ENCODE data around the gene PPP4R3B. TPM values are rescaled to one million over a fixed set of nuclear protein-coding genes. Genes with fewer than 3 reads are reported as not detected.

Gene PPP4R3B
- total RNA-seq, 2 donors from 2014 or later = 50.8 to 52.0 TPM

- peaks cover 3% of the 10 kb centered on the region for H3K36me3 Mint-ChIP-seq (ENCODE audit: low read depth)
- 92 to 100% methylated on average over 1 to 7 of the region's 7 CpGs for WGBS, 2 experiments (ENCODE audit: insufficient coverage in 1 of 2, insufficient read length in 1 of 2)
- H3K4me1 ChIP-seq (ENCODE audit: control insufficient read depth, insufficient read depth, low read length) = peaks cover 23% of the 10 kb centered on the region
Measured at GRCh38 chr2:55621802-55622201, 4.4 kb upstream of the PPP4R3B start.

GRCh38 chr2:55620123-55620779 is 2.8 kb upstream of the PPP4R3B start:
- Histone ChIP-seq H3K9ac (ENCODE audit: extremely low read depth, low read length, poor library complexity, severe bottlenecking) (no peak overlapping the region), H3K36me3 (ENCODE audit: control insufficient read depth, insufficient read depth, low read length) (peaks cover 1% of the 10 kb centered on the region), H3K9me3 (ENCODE audit: control insufficient read depth, low read length) (no peaks in the 10 kb centered on the region), H3K27ac (ENCODE audit: low read depth, low read length) (no peak overlapping the region), H3K27me3 (ENCODE audit: control insufficient read depth, insufficient read depth, low read length, poor library complexity, severe bottlenecking) (no peaks in the 10 kb centered on the region), H3K4me1 (ENCODE audit: control insufficient read depth, insufficient read depth, low read length) (peaks cover 14% of the 10 kb centered on the region), H3K4me3 (ENCODE audit: low read length) (no peak overlapping the region)
- Mint-ChIP-seq H3K36me3 (ENCODE audit: low read depth) (peaks cover under 1% of the 10 kb centered on the region), H3K4me1 (peaks cover 40% of the 10 kb centered on the region), H3K27me3 (ENCODE audit: insufficient read depth) (no peaks in the 10 kb centered on the region), H3K4me3 (no peak overlapping the region), H3K27ac (no peak overlapping the region), H3K9me3 (no peaks in the 10 kb centered on the region)
- TF ChIP-seq, protein P1, sequence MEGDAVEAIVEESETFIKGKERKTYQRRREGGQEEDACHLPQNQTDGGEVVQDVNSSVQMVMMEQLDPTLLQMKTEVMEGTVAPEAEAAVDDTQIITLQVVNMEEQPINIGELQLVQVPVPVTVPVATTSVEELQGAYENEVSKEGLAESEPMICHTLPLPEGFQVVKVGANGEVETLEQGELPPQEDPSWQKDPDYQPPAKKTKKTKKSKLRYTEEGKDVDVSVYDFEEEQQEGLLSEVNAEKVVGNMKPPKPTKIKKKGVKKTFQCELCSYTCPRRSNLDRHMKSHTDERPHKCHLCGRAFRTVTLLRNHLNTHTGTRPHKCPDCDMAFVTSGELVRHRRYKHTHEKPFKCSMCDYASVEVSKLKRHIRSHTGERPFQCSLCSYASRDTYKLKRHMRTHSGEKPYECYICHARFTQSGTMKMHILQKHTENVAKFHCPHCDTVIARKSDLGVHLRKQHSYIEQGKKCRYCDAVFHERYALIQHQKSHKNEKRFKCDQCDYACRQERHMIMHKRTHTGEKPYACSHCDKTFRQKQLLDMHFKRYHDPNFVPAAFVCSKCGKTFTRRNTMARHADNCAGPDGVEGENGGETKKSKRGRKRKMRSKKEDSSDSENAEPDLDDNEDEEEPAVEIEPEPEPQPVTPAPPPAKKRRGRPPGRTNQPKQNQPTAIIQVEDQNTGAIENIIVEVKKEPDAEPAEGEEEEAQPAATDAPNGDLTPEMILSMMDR (conservative IDR thresholded peaks at IDR 0.05) = peak; percentile 67
- 81% methylated on average over 3 of the region's 3 CpGs; no CpG with 5 or more reads in 1 of the 2 experiments for WGBS, 2 experiments (ENCODE audit: insufficient coverage in 1 of 2, insufficient read length in 1 of 2)
- DNase-seq = peak; percentile 68

More at GRCh38 chr2:55621802-55622201, 4.4 kb upstream of the PPP4R3B start:
- Histone ChIP-seq H3K27ac (ENCODE audit: low read depth, low read length) (no peak overlapping the region), H3K9me3 (ENCODE audit: control insufficient read depth, low read length) (no peaks in the 10 kb centered on the region), H3K36me3 (ENCODE audit: control insufficient read depth, insufficient read depth, low read length) (no peaks in the 10 kb centered on the region), H3K4me3 (ENCODE audit: low read length) (peak overlapping the region; percentile 42), H3K27me3 (ENCODE audit: control insufficient read depth, insufficient read depth, low read length, poor library complexity, severe bottlenecking) (no peaks in the 10 kb centered on the region), H3K9ac (ENCODE audit: extremely low read depth, low read length, poor library complexity, severe bottlenecking) (no peak overlapping the region)
- TF ChIP-seq, protein P1 (conservative IDR thresholded peaks at IDR 0.05) = no peak
- DNase-seq = no peak
- Mint-ChIP-seq H3K27ac (no peak overlapping the region), H3K27me3 (ENCODE audit: insufficient read depth) (no peaks in the 10 kb centered on the region), H3K4me1 (peaks cover 48% of the 10 kb centered on the region), H3K4me3 (peak overlapping the region; percentile 25), H3K9me3 (no peaks in the 10 kb centered on the region)

GRCh38 chr2:55618275-55619055 is 1.0 kb upstream of the PPP4R3B start:
- Histone ChIP-seq H3K27ac (ENCODE audit: low read depth, low read length) (peak overlapping the region; percentile 77), H3K9ac (ENCODE audit: extremely low read depth, low read length, poor library complexity, severe bottlenecking) (peak overlapping the region; percentile 97), H3K36me3 (ENCODE audit: control insufficient read depth, insufficient read depth, low read length) (peaks cover 19% of the 10 kb centered on the region), H3K27me3 (ENCODE audit: control insufficient read depth, insufficient read depth, low read length, poor library complexity, severe bottlenecking) (no peaks in the 10 kb centered on the region), H3K4me3 (ENCODE audit: low read length) (peak overlapping the region; percentile 100), H3K4me1 (ENCODE audit: control insufficient read depth, insufficient read depth, low read length) (peaks cover 11% of the 10 kb centered on the region), H3K9me3 (ENCODE audit: control insufficient read depth, low read length) (no peaks in the 10 kb centered on the region)
- 0% methylated on average over 29 to 32 of the region's 32 CpGs for WGBS, 2 experiments (ENCODE audit: insufficient coverage in 1 of 2, insufficient read length in 1 of 2)
- Mint-ChIP-seq H3K9me3 (no peaks in the 10 kb centered on the region), H3K27ac (no peak overlapping the region), H3K36me3 (ENCODE audit: low read depth) (peaks cover 9% of the 10 kb centered on the region), H3K4me3 (no peak overlapping the region), H3K4me1 (peaks cover 43% of the 10 kb centered on the region), H3K27me3 (ENCODE audit: insufficient read depth) (no peaks in the 10 kb centered on the region)
- TF ChIP-seq, protein P1 (conservative IDR thresholded peaks at IDR 0.05) = no peak
- peak; percentile 79 for DNase-seq

Data from endodermal cell (in vitro differentiated cells).